ENCODE results near the gene MAP1B. TPM values are rescaled to one million over a fixed set of nuclear protein-coding genes. Genes with fewer than 3 reads are reported as not detected.

The MAP1B gene
- total and polyA plus RNA-seq, 9 of the 15 experiments (the other 6 are each of a cell fraction or from before 2014, with no cell fraction given): 5.2 to 66.1 (median 17.3) TPM

DNA sequence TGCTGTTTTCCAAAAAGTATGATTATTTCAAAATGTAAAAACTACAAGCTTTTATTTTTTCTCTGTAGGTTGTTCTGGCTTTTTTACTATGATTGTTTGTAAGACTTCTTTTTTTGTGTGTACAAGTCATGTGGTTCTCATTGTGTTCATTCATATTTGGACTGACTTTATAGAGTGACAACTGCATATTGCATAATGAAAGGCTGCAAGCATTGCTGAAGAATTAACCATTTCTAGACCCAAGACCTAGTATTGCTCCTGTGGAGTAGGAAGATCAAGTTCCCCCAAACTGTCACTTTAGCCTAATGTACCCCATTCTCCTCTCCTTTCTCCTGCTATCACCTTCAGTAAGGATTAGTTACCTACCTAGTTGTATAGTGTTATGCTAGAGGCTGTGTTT, 10.0 kb downstream of the MAP1B start (continued):
- no peak for TF ChIP-seq MGA (IDR thresholded peaks at IDR 0.05)
- TF ChIP-seq SRSF9 (IDR thresholded peaks at IDR 0.05; ENCODE audit: borderline replicate concordance, low read depth, low read length): no peak
- TF ChIP-seq, protein P1, sequence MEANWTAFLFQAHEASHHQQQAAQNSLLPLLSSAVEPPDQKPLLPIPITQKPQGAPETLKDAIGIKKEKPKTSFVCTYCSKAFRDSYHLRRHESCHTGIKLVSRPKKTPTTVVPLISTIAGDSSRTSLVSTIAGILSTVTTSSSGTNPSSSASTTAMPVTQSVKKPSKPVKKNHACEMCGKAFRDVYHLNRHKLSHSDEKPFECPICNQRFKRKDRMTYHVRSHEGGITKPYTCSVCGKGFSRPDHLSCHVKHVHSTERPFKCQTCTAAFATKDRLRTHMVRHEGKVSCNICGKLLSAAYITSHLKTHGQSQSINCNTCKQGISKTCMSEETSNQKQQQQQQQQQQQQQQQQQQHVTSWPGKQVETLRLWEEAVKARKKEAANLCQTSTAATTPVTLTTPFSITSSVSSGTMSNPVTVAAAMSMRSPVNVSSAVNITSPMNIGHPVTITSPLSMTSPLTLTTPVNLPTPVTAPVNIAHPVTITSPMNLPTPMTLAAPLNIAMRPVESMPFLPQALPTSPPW (CRISPR knock-in tag; IDR thresholded peaks at IDR 0.05): no peak
- TF ChIP-seq ILF3 (IDR thresholded peaks at IDR 0.05; ENCODE audit: borderline replicate concordance): no peak
- TF ChIP-seq ZNF318 (IDR thresholded peaks at IDR 0.05; ENCODE audit: borderline replicate concordance in 1 of 2, low read depth in 1 of 2): no peak
- TF ChIP-seq STAT5A (IDR thresholded peaks at IDR 0.05; ENCODE audit: borderline replicate concordance, low read length): no peak

All from K562 (cell line).